Measurements from ENCODE around the gene POLR3F. TPM values are rescaled to one million over a fixed set of nuclear protein-coding genes. Genes with fewer than 3 reads are reported as not detected.
"Not testable (repeated sequence)": the region's sequence is repeated elsewhere in the genome, so short reads cannot be mapped to it uniquely, and the experiment has no call there.

POLR3F gene
- 10 to 100 TPM; 16.2 to 21.6 (median 18.1) TPM for polyA plus RNA-seq (ENCODE audit: insufficient read length in 4 of 4)

GRCh38 chr20:18466894-18467730 is at the start of gene POLR3F, which contains the start of gene DZANK1:
POLR3F (plus strand) TSS chr20:18467390; CDS start chr20:18467507, 117 bp downstream.
DZANK1 (minus strand) TSS chr20:18467030; CDS start chr20:18465358, 1,672 bp downstream.
- DNase-seq (ENCODE audit: low read depth in 4 of 4, low spot score in 2 of 4) = peak; percentile 91 to 98 (median 94)

- no peak for DNase-seq (ENCODE audit: low read depth in 4 of 4, low spot score in 2 of 4)
Measured at GRCh38 chr20:18421608-18422007, 45.6 kb upstream of the POLR3F start.

- no peak for DNase-seq (ENCODE audit: low read depth in 4 of 4, low spot score in 2 of 4)
Measured at GRCh38 chr20:18427214-18427613, 40.0 kb upstream of the POLR3F start.

- DNase-seq (ENCODE audit: low read depth in 4 of 4, low spot score in 2 of 4) = no peak
Measured at GRCh38 chr20:18428490-18429173, 38.6 kb upstream of the POLR3F start.

GRCh38 chr20:18430172-18430826 is 36.9 kb upstream of the POLR3F start:
- no peak for DNase-seq (ENCODE audit: low read depth in 4 of 4, low spot score in 2 of 4)

GRCh38 chr20:18431206-18431605 is 36.0 kb upstream of the POLR3F start:
- no peak for DNase-seq (ENCODE audit: low read depth in 4 of 4, low spot score in 2 of 4)

- DNase-seq (ENCODE audit: low read depth in 4 of 4, low spot score in 2 of 4) = no peak
Measured at GRCh38 chr20:18436847-18437246, 30.3 kb upstream of the POLR3F start.

GRCh38 chr20:18440403-18440802 is 26.8 kb upstream of the POLR3F start:
- no peak for DNase-seq (ENCODE audit: low read depth in 4 of 4, low spot score in 2 of 4)

GRCh38 chr20:18443886-18444285 is 23.3 kb upstream of the POLR3F start:
- no peak for DNase-seq (ENCODE audit: low read depth in 4 of 4, low spot score in 2 of 4)

- no peak for DNase-seq (ENCODE audit: low read depth in 4 of 4, low spot score in 2 of 4)
Measured at GRCh38 chr20:18456600-18456999, 10.6 kb upstream of the POLR3F start.

GRCh38 chr20:18465536-18466200 is 1.5 kb upstream of the POLR3F start:
- no peak for DNase-seq (ENCODE audit: low read depth in 4 of 4, low spot score in 2 of 4)

- DNase-seq (ENCODE audit: low read depth in 4 of 4, low spot score in 2 of 4) = no peak
Measured at GRCh38 chr20:18466574-18466893, 656 bp upstream of the POLR3F start.

- DNase-seq (ENCODE audit: low read depth in 4 of 4, low spot score in 2 of 4) = no peak
Measured at GRCh38 chr20:18477218-18477617, 10.0 kb downstream of the POLR3F start.

- no peak for DNase-seq (ENCODE audit: low read depth in 4 of 4, low spot score in 2 of 4)
Measured at GRCh38 chr20:18477821-18478220, 10.6 kb downstream of the POLR3F start.

- no peak for DNase-seq (ENCODE audit: low read depth in 4 of 4, low spot score in 2 of 4)
Measured at GRCh38 chr20:18481596-18481995, 14.4 kb downstream of the POLR3F start.

- DNase-seq (ENCODE audit: low read depth in 4 of 4, low spot score in 2 of 4) = no peak
Measured at GRCh38 chr20:18488301-18488700, 21.1 kb downstream of the POLR3F start.

GRCh38 chr20:18496042-18496441 is 28.9 kb downstream of the POLR3F start:
- no peak for DNase-seq (ENCODE audit: low read depth in 4 of 4, low spot score in 2 of 4)

GRCh38 chr20:18496740-18497592 is 29.8 kb downstream of the POLR3F start, which contains the start of gene RBBP9:
RBBP9 (minus strand) TSS chr20:18497225; CDS start chr20:18497167, 58 bp downstream.
- DNase-seq (ENCODE audit: low read depth in 4 of 4, low spot score in 2 of 4) = peak in 3 of 4 donors; percentile 69 to 84 (median 77)

- DNase-seq (ENCODE audit: low read depth in 4 of 4, low spot score in 2 of 4) = no peak
Measured at GRCh38 chr20:18497603-18498002, 30.4 kb downstream of the POLR3F start.

- not testable (repeated sequence) for DNase-seq (ENCODE audit: low read depth in 4 of 4, low spot score in 2 of 4)
Measured at GRCh38 chr20:18501672-18502071, 34.5 kb downstream of the POLR3F start.
